IPS-NIHi7 (cell line): ENCODE results near the gene OGFR.

ENCODE experiments used
- DNase-seq: peaks from one replicate; pipeline ENCODE4 v3.0.0; 2012; ENCODE audit warnings: mixed read lengths; ENCODE audit errors: extremely low spot score

Gene OGFR

DNA sequence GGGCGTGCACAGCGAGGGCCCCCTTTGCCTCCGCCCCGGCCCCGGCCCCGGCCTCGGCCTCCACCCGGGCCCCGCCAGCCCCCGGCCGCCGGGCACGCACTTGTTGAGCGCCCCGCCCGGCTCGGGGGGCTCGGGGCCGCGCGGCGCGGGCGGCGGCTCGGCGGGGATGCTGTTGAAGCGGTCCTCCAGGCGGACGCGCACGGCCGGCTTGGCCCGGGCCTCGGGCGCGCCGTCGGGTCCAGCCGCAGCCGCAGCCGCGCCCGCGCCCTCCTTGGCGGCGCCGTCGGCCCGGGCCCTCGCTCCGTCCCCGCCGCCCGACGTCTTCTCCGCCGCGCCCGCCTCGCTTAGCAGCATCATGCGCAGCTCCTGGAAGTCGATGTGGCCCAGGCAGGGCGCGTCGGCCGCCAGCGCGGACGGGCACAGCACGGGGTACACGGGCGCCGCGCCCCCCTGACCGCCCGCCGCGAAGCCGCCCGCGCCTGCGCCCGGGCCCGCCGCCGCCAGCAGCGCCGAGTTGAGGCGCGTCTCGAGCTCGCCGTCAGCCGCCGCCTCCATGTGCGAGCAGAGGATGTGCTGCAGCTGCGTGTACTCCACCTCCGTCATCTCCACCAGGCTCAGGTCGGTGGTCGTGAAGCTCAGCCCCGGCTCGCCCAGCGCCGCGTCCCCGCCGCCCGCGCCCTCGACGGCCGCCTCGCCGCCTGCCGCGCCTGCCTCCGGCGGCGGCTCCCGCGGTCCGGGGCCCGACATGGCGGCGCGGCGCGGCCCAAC is 56.5 kb downstream of the OGFR start:
- DNase-seq, result no peak

DNA sequence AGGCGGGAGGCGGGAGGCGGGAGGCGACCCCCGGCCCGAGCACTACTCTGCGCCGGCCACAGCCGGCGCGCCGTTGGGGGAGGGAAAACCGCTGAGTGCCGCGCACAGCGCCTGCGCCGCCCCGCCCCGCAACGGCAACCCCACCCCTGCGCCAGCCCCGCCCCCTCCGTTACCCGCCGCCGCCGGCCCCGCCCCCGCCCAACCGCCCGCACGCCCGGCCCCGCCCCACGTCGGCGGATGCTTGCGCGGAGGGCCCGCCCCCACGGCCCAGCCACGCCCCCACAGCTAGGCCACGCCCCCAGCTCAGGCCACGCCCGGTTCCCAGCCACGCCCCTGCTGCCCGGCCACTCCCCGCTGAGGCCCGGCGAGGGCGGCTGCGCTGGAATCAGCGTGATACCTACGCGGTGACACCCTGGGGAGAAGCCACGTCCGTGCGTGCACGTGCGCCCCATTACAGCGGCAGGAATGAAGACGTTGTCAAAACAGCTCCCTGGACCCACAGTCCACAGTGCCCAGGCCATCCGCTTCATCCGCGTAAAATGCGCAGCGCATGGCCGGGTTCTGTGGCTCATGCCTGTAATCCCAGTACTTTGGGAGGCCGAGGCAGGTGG is 57.2 kb downstream of the OGFR start, which contains the start of gene TCFL5:
Gene TCFL5 (minus strand): TSS at position 97 of the 611 bp plus-strand sequence. CDS start 152 bp downstream, outside the sequence.
- peak; percentile 92 for DNase-seq
